Stimulated activated CD4-positive, alpha-beta T cell treated with anti-CD3 and anti-CD28 coated beads, TNF-alpha, amount 100 ng/mL, for 1 hour (primary cell): ENCODE data around the gene PRICKLE4.
A peak's percentile ranks its signal among the peaks of the same experiment; 100 is the strongest.

ENCODE experiments used
- DNase-seq, 3 donors: peaks; one replicate each; pipeline ENCODE4 v3.0.0-alpha.2; 2020; ENCODE audit warnings: low read depth in 3 of 3, low spot score in 1 of 3

PRICKLE4 gene

GRCh38 chr6:41770381-41771057, 10.1 kb upstream of the PRICKLE4 start:
- DNase-seq = no peak

DNA sequence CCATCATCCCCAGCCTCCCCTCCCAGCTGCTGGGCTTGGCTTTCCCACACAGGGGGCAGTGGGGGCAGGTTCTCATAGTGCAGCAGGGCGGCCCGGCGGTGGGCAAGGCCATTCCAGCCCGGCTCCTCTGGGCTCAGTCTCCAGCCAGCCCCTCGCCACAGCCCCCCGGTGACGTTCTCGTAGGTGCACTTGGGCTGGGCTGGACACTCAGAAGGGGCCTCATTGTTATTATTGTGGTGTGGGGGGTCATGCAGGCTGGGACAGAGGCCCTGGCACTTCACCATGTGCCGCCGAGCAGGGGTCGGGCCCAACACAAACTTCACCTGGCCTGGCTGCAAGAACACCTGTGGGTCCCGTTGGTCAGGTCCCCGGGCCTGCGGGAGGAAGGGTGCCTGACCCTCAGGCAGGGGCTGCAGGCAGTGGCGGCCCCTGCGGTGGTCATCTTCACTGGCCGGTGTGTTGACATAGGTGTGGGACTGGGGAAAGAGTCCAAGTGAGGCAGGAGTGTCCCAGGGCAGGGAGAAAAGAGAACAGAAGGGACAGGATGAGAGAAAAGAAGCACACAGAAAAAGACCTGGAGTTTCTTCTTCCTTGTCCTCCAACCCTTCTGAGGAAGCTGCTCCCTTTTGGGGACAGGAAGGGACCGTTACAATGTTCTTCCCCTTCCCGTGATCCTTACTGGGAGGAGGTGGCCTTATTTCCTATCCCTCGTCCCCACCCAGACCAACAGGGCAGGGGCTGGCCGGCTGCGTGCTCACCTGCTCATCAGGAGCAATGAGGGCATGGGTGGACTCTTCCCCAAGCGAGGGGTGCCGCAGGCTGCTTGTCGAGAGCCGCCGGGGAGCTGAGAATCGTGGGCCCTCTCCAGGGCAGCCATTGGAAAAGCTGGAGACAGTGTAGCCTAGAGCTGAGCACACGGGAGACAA, 9.3 kb upstream of the PRICKLE4 start:
- DNase-seq = no peak

GRCh38 chr6:41774841-41775240, 5.7 kb upstream of the PRICKLE4 start:
- no peak for DNase-seq

DNA sequence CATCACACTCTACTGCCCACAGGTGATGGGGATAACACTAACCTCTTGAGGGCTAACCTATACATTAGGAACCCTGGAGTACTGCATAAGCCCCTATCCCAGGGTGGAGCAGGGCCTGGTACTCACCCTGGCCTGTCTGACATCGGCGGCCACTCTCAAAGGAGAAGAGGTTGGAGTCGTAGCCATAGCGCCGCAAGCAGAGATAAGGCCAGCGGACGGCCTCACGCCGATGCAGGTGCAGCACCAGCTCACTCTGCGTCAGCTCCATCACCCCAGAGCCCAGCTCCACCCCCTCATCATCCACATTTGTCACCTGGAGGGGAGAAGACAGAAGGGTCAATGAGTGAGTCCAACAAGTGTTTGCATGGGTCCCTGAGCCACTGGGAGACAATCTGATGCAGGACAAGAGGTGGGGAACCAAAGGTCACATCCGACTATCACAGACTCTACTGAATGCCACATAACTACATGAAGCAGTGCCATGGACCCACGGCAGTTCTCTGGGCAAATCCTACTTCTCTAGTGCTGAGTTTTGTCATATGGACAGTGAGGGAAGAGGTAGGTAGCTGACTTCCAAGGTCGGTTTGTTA, 5.2 kb upstream of the PRICKLE4 start:
- DNase-seq = no peak

GRCh38 chr6:41777551-41778285, 2.9 kb upstream of the PRICKLE4 start:
- no peak for DNase-seq

DNA sequence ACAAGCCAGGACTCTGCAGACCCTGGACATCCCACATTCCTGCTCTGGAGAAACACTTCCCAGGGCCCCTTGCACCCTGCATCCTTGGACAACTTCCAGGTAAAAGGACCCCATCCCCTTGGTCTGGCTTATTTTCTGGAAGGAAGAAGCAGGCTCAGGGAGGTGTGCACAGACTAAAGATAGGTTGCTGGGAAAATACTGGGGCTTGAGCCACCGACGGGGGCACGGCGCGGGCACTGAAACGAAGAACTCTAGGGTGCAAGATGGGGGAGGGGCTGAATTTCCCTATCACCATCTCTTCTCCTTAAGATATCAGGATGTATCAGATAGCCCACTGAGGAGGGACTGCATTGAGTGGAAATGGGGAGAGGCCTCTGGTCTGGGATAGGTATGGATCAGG, 1.7 kb upstream of the PRICKLE4 start:
- DNase-seq = no peak

DNA sequence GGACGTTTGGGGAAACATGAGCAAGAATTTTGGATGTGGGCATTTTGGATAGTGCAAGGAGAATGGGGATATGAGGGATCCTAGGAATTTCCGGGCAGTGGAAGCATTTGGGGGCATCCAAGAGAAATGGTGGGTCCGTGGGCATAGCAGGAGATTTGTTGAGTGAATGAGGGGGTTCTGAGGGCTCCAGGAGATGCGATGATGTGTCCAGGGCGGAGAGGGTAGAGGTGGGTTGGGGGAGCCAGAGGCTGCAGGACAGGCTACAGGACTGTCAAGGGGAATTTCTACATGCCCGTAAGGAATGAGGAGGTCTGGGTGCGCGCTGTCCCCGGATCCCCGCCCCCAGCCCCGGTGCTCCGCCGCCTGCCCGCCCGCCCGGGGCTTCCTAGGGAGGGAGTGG, 1.2 kb upstream of the PRICKLE4 start:
- DNase-seq = no peak

DNA sequence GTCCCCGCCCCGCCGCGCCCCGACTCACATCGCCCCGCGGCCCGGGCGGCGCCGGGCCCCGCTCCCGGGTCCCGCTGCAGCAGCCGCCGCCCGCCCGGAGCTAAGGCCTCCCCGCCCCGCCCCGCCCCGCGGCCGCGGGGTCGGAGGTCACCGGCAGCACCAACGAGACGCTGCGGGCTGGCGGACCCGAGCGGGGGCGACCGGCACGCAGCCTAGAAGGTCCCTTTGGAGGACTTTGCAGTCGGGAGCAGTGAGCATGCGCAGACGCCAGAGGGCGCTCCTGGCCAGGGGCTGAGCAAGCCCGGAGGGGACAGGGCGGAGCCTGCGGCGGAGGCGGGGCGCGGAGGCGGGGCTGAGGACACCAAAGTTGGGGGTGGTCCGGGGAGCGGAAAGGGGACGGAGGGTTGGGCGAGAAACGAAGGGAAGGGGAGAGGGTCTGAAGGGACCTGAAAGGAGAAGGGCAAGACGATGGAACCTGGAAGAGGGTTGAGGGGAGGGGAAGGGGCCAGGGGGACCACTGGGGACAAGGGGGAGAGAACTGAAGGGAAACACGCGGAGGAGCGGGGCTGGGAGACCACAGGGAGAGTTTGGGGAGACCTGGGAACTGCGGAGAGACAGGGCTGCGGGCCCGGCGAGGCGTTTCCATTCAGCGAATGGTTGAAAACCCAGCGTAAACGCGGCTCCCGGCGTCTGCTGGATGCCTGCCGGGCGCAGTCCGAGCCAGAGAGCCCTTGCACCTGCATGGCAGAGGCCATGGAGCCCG, 613 bp upstream of the PRICKLE4 start, which contains the start of gene FRS3:
FRS3 (minus strand) TSS at position 113 of the 763 bp plus-strand sequence. CDS start 2,913 bp downstream, outside the sequence.
- peak; percentile 97 to 100 (median 99) for DNase-seq

DNA sequence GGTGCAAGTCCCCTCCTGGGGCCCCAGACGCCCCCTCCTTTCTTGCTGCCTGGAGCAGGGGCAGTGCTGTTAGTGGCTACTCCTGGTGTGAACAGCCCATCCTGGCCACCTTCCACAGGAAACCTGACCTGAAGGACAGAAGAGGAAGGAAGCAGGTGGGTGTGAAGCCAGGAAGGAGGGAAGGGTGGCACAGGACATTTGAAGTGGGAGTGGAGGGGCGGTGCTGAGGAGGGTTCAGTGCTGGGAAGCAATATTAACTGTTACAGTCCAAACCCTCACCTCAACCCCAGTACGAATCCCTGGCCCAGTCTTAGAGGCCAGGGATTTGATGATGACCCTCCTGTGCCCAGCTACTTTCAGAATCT, 766 bp downstream of the PRICKLE4 start:
- no peak for DNase-seq

DNA sequence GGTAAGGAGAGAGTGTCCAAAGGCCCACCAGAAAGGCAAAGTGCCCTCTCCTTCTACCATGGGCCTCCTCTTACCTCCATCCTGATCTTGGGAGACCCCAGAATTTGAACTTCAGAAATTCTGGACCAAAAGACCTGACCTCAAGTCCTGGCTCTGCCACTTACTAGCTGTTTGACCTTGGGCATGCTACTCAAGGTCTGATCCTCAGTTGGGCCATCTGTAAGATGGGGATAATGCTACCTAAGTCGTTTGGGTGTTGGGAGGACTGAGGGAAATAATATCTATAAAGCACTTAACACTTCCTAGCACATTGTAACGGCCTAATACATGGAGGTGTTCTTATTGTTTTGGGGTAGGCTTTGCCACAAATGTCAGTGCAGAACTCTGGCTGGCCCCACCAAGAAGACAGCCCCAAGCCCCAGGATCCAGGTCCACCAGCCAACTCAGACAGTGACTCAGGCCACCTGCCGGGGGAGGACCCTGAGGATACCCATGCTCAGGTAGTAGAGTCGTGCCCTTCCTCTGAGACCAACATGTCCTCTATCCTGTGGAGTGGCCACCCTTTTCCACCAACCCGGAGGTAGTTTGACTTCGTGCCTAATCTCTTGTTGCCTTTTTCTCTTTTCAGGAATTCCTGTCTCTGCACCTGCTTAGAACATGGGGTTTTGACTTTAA, 2.7 kb downstream of the PRICKLE4 start:
- DNase-seq = no peak

GRCh38 chr6:41784581-41785171, 4.1 kb downstream of the PRICKLE4 start:
- no peak for DNase-seq

- DNase-seq = no peak
Observed at GRCh38 chr6:41785254-41785653, 4.7 kb downstream of the PRICKLE4 start.

GRCh38 chr6:41785689-41786450, 5.3 kb downstream of the PRICKLE4 start:
- no peak for DNase-seq

DNA sequence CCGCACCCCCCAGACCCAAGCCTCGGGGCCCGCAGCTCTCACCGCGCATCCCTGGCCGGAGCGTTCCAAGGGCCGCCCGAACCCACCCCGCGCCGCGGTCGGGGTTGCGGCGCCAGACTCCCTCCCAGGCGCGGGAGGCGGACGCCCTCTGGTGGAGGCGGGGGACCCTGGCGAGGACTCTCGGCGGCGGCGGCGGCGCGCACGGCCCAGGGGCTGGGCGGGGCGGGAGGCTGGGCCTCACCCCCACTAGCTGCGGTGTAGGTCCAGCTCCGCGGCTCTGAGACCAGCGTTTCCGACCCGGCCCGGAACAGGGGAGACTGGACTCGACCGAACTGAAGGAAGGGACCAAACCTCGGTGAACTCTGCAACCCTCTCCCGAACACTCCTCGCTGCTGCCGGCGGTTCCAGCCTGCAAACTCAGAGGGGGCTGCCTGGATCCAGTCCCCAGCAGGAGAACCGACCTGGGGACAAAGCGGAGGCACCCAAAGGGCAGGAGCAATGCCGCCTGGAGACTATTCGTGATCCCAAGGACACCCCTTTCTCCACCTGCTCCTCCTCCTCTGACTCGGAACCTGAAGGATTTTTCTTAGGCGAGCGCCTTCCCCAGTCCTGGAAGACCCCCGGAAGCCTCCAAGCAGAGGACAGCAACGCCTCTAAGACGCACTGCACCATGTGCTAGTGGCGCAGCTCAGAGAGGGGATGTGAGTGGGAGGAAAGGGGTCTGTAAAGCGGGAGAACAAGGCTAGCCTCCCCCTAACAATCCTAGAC, 6.1 kb downstream of the PRICKLE4 start:
- DNase-seq = peak; percentile 56 to 85 (median 74)

DNA sequence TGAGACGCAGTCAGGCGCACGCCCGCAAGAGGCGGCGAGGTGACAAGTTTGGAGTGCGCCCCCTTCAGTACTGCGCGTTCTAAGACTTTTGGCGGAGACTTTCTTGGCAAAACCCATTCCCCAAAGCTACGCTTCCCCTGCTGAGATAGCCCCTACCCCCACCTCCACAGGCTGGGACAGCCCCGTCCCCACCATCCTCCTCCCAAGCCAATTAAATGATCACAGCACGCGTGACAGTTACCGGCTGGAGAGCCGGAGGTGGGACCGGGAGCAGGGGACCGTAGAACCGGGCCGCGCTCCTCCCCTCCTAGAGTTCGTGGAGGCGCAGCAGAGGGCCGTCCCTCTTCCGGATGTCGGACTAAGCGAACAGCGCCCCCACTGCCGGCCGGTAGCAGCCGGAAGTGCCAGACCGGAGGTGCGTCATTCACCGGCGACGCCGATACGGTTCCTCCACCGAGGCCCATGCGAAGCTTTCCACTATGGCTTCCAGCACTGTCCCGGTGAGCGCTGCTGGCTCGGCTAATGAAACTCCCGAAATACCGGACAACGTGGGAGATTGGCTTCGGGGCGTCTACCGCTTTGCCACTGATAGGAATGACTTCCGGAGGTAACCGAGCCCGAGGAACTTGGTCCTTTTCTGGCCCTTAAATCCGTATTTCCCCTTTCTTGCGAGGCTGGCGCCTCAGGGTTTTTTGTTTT, 6.8 kb downstream of the PRICKLE4 start, which contains the start of gene TOMM6:
TOMM6 (plus strand) TSS at position 476 of the 699 bp plus-strand sequence; CDS start at position 480, 4 bp downstream.
- DNase-seq = peak; percentile 82 to 94 (median 86)

DNA sequence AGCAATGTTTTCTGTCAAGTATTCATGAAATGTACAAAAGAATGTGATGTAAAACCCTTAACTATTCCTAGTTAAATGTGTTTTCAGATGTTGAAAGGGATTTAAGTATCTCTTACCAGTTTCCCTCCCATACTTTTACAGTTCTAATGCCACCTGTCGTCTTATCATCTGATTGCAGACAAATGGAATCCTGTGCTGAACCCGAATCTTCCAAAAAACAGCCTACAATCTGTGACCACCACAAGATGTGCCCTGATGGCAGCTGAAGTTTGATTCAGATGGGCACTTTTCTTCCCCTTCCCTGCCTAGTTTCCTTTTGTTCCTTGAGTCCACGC, 8.8 kb downstream of the PRICKLE4 start:
- no peak for DNase-seq

GRCh38 chr6:41790045-41790444, 9.5 kb downstream of the PRICKLE4 start:
- no peak for DNase-seq
